Muscle layer of duodenum (tissue), 2 donors: Measurements from ENCODE around the gene SULT1A2.
"Not testable (repeated sequence)": the region's sequence is repeated elsewhere in the genome, so short reads cannot be mapped to it uniquely, and the experiment has no call there.

ENCODE experiments used
- H3K27ac ChIP-seq: one replicate; pipeline ENCODE4 v1.7.0; 2013; ENCODE audit warnings: mild to moderate bottlenecking, low read length
- H3K27me3 ChIP-seq: one replicate; pipeline ENCODE4 v1.7.0; 2013; ENCODE audit warnings: low read depth, mild to moderate bottlenecking, control low read depth, low read length
- H3K36me3 ChIP-seq, 2 donors: one replicate each; pipeline ENCODE4 v1.7.0; 2013; ENCODE audit warnings: low read length in 2 of 2, control low read depth in 1 of 2, mild to moderate bottlenecking in 1 of 2; ENCODE audit not compliant: insufficient read depth in 2 of 2, control insufficient read depth in 1 of 2
- H3K4me1 ChIP-seq, 2 donors: one replicate each; pipeline ENCODE4 v1.7.0; 2013; ENCODE audit warnings: low read length in 2 of 2, mild to moderate bottlenecking in 2 of 2, control low read depth in 1 of 2, moderate library complexity in 1 of 2; ENCODE audit not compliant: insufficient read depth in 2 of 2, control insufficient read depth in 1 of 2
- H3K4me3 ChIP-seq, 2 donors: one replicate each; pipeline ENCODE4 v1.7.0; 2013; ENCODE audit warnings: low read length in 2 of 2, low read depth in 1 of 2, mild to moderate bottlenecking in 1 of 2
- H3K9me3 ChIP-seq, 2 donors: one replicate each; pipeline ENCODE4 v1.7.0; 2013; ENCODE audit warnings: low read length in 2 of 2, control low read depth in 1 of 2, mild to moderate bottlenecking in 1 of 2; ENCODE audit not compliant: control insufficient read depth in 1 of 2
- donor health status: healthy.

The SULT1A2 gene

GRCh38 chr16:28607681-28608495 lies 11.0 kb upstream of the SULT1A2 start:
- H3K36me3 ChIP-seq, H3K9me3 ChIP-seq, H3K27me3 ChIP-seq, H3K27ac ChIP-seq, H3K4me3 ChIP-seq: not testable (repeated sequence)
- peaks cover 0 to 17% of the 10 kb centered on the region in 2 donors for H3K4me1 ChIP-seq

- Histone ChIP-seq H3K9me3 (no peaks in the 10 kb centered on the region), H3K36me3 (peaks cover 0 to 3% of the 10 kb centered on the region in 2 donors), H3K4me3 (no peak overlapping the region), H3K4me1 (peaks cover 0 to 17% of the 10 kb centered on the region in 2 donors), H3K27me3 (no peaks in the 10 kb centered on the region), H3K27ac (no peak overlapping the region)
Observed at GRCh38 chr16:28607116-28607623, 10.3 kb upstream of the SULT1A2 start.

GRCh38 chr16:28606291-28607115 lies 9.7 kb upstream of the SULT1A2 start:
- H3K4me1 ChIP-seq: peaks cover 0 to 17% of the 10 kb centered on the region in 2 donors
- no peak overlapping the region for H3K27ac ChIP-seq
- no peaks in the 10 kb centered on the region for H3K27me3 ChIP-seq
- peaks cover 0 to 3% of the 10 kb centered on the region in 2 donors for H3K36me3 ChIP-seq
- no peaks in the 10 kb centered on the region for H3K9me3 ChIP-seq
- no peak overlapping the region for H3K4me3 ChIP-seq

- peaks cover 0 to 2% of the 10 kb centered on the region in 2 donors for H3K4me1 ChIP-seq
- no peaks in the 10 kb centered on the region for H3K9me3 ChIP-seq
- no peaks in the 10 kb centered on the region for H3K27me3 ChIP-seq
- H3K4me3 ChIP-seq: no peak overlapping the region
- no peak overlapping the region for H3K27ac ChIP-seq
- H3K36me3 ChIP-seq: peaks cover 0 to 3% of the 10 kb centered on the region in 2 donors
Observed at GRCh38 chr16:28604186-28604565, 7.3 kb upstream of the SULT1A2 start.

- Histone ChIP-seq H3K4me3 (no peak overlapping the region), H3K36me3 (peaks cover 0 to 3% of the 10 kb centered on the region in 2 donors), H3K9me3 (no peaks in the 10 kb centered on the region), H3K27me3 (no peaks in the 10 kb centered on the region), H3K4me1 (no peaks in the 10 kb centered on the region), H3K27ac (no peak overlapping the region)
Observed at GRCh38 chr16:28603381-28604185, 6.7 kb upstream of the SULT1A2 start.

- H3K9me3 ChIP-seq: no peaks in the 10 kb centered on the region
- H3K27me3 ChIP-seq: no peaks in the 10 kb centered on the region
- no peak overlapping the region for H3K4me3 ChIP-seq
- H3K4me1 ChIP-seq: peaks cover 0 to under 1% of the 10 kb centered on the region in 2 donors
- H3K27ac ChIP-seq: no peak overlapping the region
- peaks cover 0 to 3% of the 10 kb centered on the region in 2 donors for H3K36me3 ChIP-seq
Observed at GRCh38 chr16:28602529-28602928, 5.7 kb upstream of the SULT1A2 start.

GRCh38 chr16:28602062-28602461 lies 5.2 kb upstream of the SULT1A2 start:
- H3K36me3 ChIP-seq, H3K4me3 ChIP-seq, H3K27me3 ChIP-seq, H3K27ac ChIP-seq, H3K9me3 ChIP-seq, H3K4me1 ChIP-seq: not testable (repeated sequence)

GRCh38 chr16:28601589-28601988 lies 4.7 kb upstream of the SULT1A2 start:
- H3K27ac ChIP-seq, H3K4me3 ChIP-seq, H3K27me3 ChIP-seq: not testable (repeated sequence)

GRCh38 chr16:28600965-28601364 lies 4.1 kb upstream of the SULT1A2 start:
- H3K9me3 ChIP-seq, H3K4me3 ChIP-seq, H3K27ac ChIP-seq, H3K27me3 ChIP-seq, H3K36me3 ChIP-seq: not testable (repeated sequence)
- peaks cover 0 to 13% of the 10 kb centered on the region in 2 donors for H3K4me1 ChIP-seq

More at GRCh38 chr16:28601589-28601988, 4.7 kb upstream of the SULT1A2 start:
- H3K9me3 ChIP-seq, H3K4me1 ChIP-seq, H3K36me3 ChIP-seq: not testable (repeated sequence)

GRCh38 chr16:28599377-28600285 lies 2.8 kb upstream of the SULT1A2 start:
- not testable (repeated sequence) for H3K27ac ChIP-seq, H3K4me3 ChIP-seq, H3K27me3 ChIP-seq, H3K36me3 ChIP-seq, H3K9me3 ChIP-seq
- peaks cover 0 to 13% of the 10 kb centered on the region in 2 donors for H3K4me1 ChIP-seq
